Measurements from ENCODE around the gene GRXCR2.

The GRXCR2 gene

DNA sequence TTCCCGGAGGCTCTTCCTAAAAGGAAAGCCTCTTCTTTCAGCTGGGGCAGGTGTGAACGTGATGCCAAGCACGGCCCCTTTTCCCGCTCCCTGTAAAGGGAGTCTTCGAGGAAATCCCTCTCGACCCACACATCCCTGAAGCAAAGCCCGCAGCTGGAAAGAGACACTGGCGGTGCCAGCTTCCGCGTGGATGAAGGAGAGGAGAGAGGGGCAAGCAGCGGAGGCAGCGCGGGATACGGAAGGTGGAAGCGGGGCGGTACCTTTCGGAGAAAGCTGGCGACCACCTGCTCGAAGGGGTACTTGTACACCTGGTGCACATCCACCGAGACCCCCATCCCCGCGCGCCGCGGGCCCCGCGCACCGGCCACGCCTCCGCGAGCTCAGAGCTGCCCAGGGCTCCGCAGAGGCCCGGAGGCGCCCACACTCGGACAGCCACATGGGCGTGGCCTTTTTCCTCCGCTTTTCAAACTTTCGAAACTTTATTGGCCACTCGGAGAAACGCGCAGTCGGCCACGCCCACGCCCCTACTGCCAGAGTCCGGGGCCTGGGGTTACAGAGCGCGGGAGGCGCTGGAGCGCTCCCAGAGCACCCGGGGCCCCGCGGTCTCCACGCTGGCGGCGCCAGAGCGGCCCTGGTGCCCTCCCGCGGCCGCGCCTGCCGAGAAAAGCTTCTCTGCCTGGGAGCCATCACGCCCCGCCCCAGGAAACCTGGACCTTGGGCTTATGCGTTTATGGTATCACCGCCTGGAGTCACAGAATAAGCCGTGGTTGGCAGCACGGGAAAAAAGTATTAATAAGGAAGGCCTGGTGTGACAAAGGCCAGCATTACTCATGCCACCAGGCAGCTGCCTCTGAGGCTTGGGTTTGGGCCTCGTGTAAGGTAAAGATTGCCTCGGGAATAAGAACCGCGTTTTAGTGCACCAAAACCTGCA is 37.6 kb downstream of the GRXCR2 start, which contains the start of gene PRELID2:
TSS of gene PRELID2 (minus strand) at position 426 of the 931 bp plus-strand sequence. CDS start at position 335, 91 bp downstream.
- peak; percentile 51 for DNase-seq

DNA sequence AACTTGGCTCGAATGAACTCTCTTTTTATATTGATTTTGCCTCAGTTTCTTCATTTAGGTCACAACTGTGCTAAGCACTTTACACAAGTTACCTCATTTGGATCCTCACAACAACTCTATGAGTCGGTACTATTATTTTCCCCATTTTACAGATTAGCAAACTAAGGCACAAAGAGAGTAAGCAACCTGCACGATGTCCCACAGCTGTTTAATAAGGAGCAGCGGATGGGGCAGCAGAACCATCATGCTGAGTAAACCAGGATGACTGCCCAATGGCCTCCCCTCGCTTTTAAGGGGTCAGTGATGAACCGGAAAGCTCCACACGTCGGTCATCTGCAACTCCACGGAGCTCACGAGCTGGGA is 38.3 kb downstream of the GRXCR2 start:
- no peak for DNase-seq

DNA sequence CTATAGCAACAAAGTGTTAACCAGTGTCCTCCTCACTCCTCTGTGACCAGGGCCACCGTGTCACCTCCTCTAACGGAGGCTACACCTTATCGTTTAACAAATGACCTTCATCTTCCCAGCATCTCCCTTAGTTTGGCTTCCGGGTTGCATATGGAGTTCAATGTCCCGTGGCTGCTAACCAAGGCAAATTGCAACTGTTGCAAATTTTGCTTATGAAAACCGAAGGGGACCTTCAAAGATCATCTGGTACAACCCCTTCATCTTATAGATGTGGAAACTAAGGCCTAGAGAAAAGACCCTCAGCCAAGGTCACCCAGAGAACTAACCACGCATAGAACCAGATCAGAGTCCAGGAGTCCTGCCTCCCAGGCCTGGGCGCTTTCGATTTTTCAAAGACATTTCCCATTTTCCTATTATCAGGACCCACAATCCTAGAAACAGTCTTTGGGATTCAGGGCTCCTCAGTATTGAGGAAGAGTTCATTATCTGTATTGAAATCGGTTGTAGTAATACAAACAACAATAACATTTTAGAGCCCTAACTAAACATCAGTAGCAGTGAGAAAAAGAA is 39.1 kb downstream of the GRXCR2 start:
- DNase-seq, result no peak

DNA sequence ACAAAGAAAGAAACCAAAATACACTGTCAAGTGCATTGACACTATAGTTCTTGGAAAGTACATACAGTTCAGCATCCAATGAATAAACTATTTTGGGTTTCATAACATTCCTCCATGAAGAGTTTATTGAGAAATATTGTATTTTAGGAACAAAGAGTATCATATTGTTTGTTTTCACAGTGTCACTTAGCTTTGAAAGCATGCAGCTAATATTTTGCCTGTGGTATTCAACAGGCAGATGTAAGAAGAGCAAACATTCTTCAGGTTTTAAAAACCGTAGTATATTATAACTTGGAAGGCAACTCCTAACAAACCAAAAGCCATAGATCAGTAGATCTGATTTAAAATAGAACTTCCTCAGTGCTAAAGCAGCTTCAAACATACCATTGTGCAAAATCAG is 42.2 kb downstream of the GRXCR2 start:
- no peak for DNase-seq

DNA sequence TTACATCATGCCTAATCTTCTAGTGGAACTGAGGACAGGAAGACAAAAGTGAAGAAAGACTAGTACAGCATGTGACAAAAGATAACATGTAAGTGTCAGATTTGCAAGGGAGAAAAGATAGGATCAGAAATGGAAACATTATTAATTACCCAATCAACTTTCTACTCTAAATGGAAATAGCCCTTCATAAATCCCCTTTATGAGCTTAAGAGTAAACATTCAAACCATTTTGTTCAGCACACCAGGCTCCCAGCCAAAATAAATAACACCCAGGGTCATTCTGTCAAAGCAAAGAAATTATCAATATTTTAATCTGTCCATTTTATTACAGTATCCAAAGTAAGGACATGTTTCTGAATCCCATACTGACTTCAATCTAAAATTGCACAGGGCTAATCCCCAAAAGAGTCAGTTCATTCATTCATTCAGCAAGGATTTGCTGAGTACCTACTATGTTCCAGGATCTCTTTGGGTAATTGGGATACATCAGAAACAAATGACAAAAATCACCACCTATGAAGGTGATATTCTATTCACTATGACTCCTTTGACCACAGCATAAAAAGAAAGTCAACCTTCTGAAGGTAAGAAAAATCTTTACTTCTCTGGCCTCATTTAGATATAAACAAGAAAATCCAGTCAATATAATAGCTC is 43.0 kb downstream of the GRXCR2 start:
- no peak for DNase-seq

DNA sequence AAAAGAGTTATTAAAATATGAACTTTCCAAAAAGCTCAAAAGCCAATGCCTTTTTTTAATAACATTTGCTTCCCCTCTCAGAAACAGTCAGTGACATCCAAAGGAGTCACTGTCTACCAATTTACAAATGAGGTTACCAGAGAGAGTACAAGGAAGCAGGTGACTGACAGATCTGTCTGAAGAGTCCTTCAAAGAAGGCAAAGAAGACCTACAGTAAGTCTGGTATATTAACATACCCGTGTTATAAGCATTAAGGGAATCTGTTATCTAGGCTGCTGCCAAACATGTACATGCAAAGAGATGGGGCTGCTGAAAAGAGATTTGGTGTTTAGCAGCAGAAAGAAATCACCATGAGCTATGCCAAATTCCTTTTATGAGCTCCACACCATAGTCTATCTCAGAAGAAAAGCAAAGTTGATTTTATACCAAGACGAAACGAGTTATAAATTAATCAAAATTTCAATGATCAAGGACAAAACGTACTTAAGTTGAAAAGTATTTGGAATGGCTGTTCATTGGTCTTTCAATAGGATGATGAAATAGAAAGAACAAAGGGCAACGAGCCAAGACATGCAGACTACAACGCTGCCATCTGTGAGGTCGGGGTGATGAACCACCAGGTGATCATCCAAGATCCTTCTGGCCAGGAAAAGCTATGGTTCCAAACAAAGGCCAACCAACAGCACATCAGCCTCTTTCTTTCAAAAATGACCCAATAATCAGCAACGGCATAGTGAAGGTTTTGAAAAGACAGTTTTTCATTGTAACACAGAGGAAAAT is 45.7 kb downstream of the GRXCR2 start:
- no peak for DNase-seq

DNA sequence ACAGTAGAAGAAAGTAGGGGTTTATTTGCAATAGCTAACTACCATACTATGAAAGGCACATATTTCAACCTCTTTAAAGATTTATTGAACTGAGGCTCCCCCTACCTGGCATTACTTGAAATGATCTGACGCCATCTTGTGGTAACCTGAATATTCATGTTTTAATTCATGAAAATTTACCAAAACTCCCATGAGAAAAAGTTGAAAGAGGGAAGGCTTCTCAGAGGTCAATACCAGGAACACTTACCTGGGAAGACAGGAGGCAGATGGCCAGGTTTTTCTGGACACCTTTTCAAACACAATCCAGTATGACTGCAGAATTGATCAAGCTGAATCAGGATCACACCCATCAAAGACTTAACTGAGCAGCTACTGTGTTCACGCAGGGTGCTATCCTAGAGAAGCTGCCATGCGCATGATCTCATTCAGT is 47.0 kb downstream of the GRXCR2 start:
- DNase-seq, result no peak

DNA sequence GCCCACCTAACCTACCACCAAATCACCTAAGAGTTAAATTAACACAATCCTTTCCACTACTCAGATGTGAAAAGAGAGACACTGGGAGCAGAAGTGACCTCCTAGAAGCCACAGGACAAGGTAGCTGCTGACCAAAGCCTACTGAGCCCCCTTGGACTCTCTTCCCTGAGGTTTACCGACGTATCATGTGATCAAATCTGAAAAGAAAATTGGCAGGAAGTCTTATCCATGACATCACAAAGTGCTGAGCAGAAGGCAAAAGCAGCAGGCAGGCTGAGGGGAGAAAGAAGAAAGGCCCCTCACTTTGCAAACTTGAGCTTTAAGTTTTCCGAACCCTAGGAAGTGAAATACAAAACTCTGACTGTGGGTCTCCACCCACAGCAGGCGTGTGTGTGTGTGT is 48.8 kb downstream of the GRXCR2 start:
- no peak for DNase-seq

DNA sequence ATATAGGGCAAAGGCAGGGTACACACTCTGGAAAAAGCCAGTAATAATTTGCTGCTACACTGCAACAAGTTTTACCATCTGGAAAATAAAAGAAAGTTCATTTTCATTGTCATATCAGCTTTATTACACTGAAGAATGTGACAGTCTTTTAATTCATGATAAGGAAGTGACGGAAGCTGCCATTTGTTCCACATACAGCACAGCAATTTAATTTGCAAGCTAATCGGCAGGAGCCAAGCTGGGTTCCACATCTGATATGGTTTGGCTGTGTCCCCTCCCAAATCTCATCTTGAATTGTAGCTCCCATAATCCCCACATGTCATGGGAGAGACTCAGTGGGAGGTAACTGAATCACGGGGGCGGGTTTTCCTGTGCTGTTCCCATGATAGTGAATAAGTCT is 54.2 kb downstream of the GRXCR2 start:
- no peak for DNase-seq

DNA sequence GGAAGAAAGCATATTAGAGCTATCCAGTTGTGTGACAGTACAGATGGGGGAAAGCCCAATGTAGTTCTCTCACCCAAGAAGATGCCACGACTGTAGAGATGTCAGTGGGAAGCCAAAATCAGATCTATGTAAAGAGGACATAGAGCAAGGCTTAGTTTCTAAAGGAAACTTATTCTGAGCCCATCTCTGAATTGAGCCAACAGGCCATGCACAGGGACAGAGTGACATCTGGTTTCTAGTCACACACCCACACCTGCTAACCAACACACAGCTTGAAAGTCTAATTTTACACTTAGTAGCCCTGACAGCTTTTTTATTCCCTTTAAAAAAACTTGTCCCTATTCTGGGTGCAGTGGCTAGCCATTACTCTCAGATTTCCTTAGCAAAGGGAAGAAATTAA is 59.9 kb downstream of the GRXCR2 start:
- DNase-seq, result no peak

DNA sequence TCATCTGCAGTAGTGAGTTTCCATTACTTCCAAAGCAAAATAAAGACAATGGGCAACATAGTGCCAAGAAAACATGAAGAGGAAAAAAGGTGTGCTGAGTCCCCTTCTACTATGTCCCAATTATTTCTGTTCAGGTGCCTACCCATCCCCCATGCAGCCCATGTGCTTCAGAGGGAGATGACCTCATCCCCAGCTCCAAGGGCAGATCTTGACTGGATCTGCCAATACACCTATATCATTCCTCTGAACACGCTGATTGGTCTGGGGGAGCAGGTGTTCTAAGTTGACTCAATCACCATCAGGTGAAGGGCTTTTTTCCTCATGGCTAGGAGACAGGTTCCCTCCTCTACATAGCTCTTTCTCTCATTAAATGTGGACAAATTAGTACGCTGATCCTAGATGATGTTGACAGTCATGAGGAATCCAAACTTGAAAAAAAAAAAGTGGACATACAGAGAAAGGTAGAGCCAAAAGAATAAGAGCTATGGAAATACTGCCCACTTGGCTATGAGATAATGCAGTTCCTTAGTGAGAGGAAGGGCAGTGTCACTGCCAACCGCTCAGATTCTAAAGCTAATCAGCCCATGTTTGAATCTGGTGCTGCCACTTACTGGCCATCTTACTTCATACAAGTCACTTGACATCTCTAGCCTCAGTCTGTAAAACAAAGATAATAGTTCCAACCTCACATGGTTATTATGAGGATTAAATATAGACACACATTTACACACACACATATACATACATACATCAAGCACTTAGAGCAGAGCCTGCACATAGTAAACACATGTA is 60.8 kb downstream of the GRXCR2 start:
- no peak for DNase-seq
